DOHH2 (cell line): ENCODE results near the gene MAPK8IP2.

ENCODE experiments used
- H3F3A ChIP-seq: fragments of 200-600 bp; sonication (generic), shearing (Covaris generic); 2 replicates; pipeline ENCODE4 v1.6.0; 2016; ENCODE audit warnings: antibody characterized with exemption, mild to moderate bottlenecking; ENCODE audit not compliant: control insufficient read depth, insufficient read depth
- H3K27ac ChIP-seq: fragments of 200-600 bp; sonication (generic); 2 replicates; pipeline ENCODE4 v1.5.1; 2014; ENCODE audit warnings: low read depth, mild to moderate bottlenecking, low read length, moderate library complexity
- H3K27me3 ChIP-seq: fragments of 200-600 bp; sonication (generic); 2 replicates; pipeline ENCODE4 v1.6.1; 2014; ENCODE audit warnings: mild to moderate bottlenecking, low read length, mixed read lengths; ENCODE audit not compliant: control insufficient read depth
- H3K36me3 ChIP-seq: fragments of 200-600 bp; sonication (generic); 2 replicates; pipeline ENCODE4 v1.6.1; 2014; ENCODE audit warnings: mild to moderate bottlenecking, low read length, moderate library complexity, mixed read lengths; ENCODE audit not compliant: control insufficient read depth
- H3K4me1 ChIP-seq: fragments of 200-600 bp; sonication (generic); 2 replicates; pipeline ENCODE4 v1.6.1; 2014; ENCODE audit warnings: mild to moderate bottlenecking, low read length, mixed read lengths; ENCODE audit not compliant: control insufficient read depth
- H3K4me2 ChIP-seq: fragments of 200-600 bp; sonication (generic); 2 replicates; pipeline ENCODE4 v1.6.0; 2014; ENCODE audit warnings: mild to moderate bottlenecking, low read length, moderate library complexity
- H3K4me3 ChIP-seq: fragments of 200-600 bp; sonication (generic); 2 replicates; pipeline ENCODE4 v1.5.1; 2014; ENCODE audit warnings: mild to moderate bottlenecking, low read length, mixed read lengths
- H3K79me2 ChIP-seq: fragments of 200-600 bp; sonication (generic); 2 replicates; pipeline ENCODE4 v1.6.1; 2014; ENCODE audit warnings: mild to moderate bottlenecking, low read length, mixed read lengths; ENCODE audit not compliant: control insufficient read depth
- H3K9me2 ChIP-seq: fragments of 200-600 bp; sonication (generic); replicated peaks from 2 replicates; pipeline ENCODE4 v1.6.1; 2014; ENCODE audit warnings: mild to moderate bottlenecking, low read length, mixed read lengths; ENCODE audit not compliant: control insufficient read depth
- H3K9me3 ChIP-seq: fragments of 200-600 bp; sonication (generic); 2 replicates; pipeline ENCODE4 v1.6.1; 2014; ENCODE audit warnings: antibody characterized with exemption, low read length, mixed read lengths; ENCODE audit not compliant: control insufficient read depth, insufficient read depth
- H4K20me1 ChIP-seq: fragments of 200-600 bp; sonication (generic); 2 replicates; pipeline ENCODE4 v1.6.0; 2014; ENCODE audit warnings: low read depth, mild to moderate bottlenecking, antibody characterized with exemption, low read length, moderate library complexity; ENCODE audit not compliant: control insufficient read depth, insufficient read depth
- CTCF ChIP-seq: fragments of 200-600 bp; sonication (generic); IDR thresholded peaks from one replicate; pipeline ENCODE4 v1.5.1; 2014; ENCODE audit warnings: antibody characterized with exemption, mild to moderate bottlenecking, low read depth, low read length; ENCODE audit not compliant: poor library complexity, severe bottlenecking
- EZH2phosphoT487 ChIP-seq: fragments of 200-600 bp; sonication (generic); IDR thresholded peaks from 2 replicates; pipeline ENCODE4 v1.6.1; 2017; ENCODE audit warnings: borderline replicate concordance, mild to moderate bottlenecking, antibody characterized with exemption, low read length, moderate library complexity, mixed read lengths

MAPK8IP2 gene

GRCh38 chr22:50620593-50621355 lies 20.2 kb downstream of the MAPK8IP2 start:
- H3K27me3 ChIP-seq = no peaks in the 10 kb centered on the region
- no peaks in the 10 kb centered on the region for H3K36me3 ChIP-seq
- H4K20me1 ChIP-seq = no peaks in the 10 kb centered on the region
- peak; percentile 67 for TF ChIP-seq CTCF
- no peak for TF ChIP-seq EZH2phosphoT487
- H3K4me1 ChIP-seq = peaks cover 35% of the 10 kb centered on the region
- peak overlapping the region; percentile 85 for H3K4me2 ChIP-seq
- peak overlapping the region; percentile 75 for H3K4me3 ChIP-seq
- peak overlapping the region; percentile 79 for H3K27ac ChIP-seq
- no peaks in the 10 kb centered on the region for H3K9me2 ChIP-seq
- H3K9me3 ChIP-seq = no peaks in the 10 kb centered on the region
- no peaks in the 10 kb centered on the region for H3K79me2 ChIP-seq
- H3F3A ChIP-seq = peaks cover 15% of the 10 kb centered on the region

GRCh38 chr22:50621356-50621880 lies 20.8 kb downstream of the MAPK8IP2 start:
- peaks cover 35% of the 10 kb centered on the region for H3K4me1 ChIP-seq
- no peaks in the 10 kb centered on the region for H3K36me3 ChIP-seq
- H3K4me3 ChIP-seq = peak overlapping the region; percentile 75
- H3F3A ChIP-seq = peaks cover 15% of the 10 kb centered on the region
- peak overlapping the region; percentile 85 for H3K4me2 ChIP-seq
- no peak for TF ChIP-seq CTCF
- no peak for TF ChIP-seq EZH2phosphoT487
- no peaks in the 10 kb centered on the region for H3K79me2 ChIP-seq
- no peaks in the 10 kb centered on the region for H4K20me1 ChIP-seq
- H3K27me3 ChIP-seq = no peaks in the 10 kb centered on the region
- no peaks in the 10 kb centered on the region for H3K9me3 ChIP-seq
- peak overlapping the region; percentile 79 for H3K27ac ChIP-seq
- no peaks in the 10 kb centered on the region for H3K9me2 ChIP-seq

- Histone ChIP-seq H3F3A (peaks cover 15% of the 10 kb centered on the region), H3K4me3 (peak overlapping the region; percentile 75)
These were observed 21.5 kb downstream of the MAPK8IP2 start for GRCh38 chr22:50621948-50622722.

More at GRCh38 chr22:50621948-50622722, 21.5 kb downstream of the MAPK8IP2 start:
- Histone ChIP-seq H3K79me2 (peaks cover 2% of the 10 kb centered on the region), H4K20me1 (no peaks in the 10 kb centered on the region), H3K27ac (peak overlapping the region; percentile 79), H3K9me3 (no peaks in the 10 kb centered on the region), H3K36me3 (no peaks in the 10 kb centered on the region), H3K4me1 (peaks cover 37% of the 10 kb centered on the region), H3K9me2 (no peaks in the 10 kb centered on the region), H3K4me2 (peak overlapping the region; percentile 85), H3K27me3 (no peaks in the 10 kb centered on the region)
- TF ChIP-seq CTCF (peak; percentile 89), EZH2phosphoT487 (no peak)
